ENCODE data around the gene FILIP1L. TPM values are rescaled to one million over a fixed set of nuclear protein-coding genes. Genes with fewer than 3 reads are reported as not detected.

FILIP1L gene
- total and polyA plus RNA-seq, 2 of the 8 experiments (the other 6 are each of a cell fraction or from before 2014, with no cell fraction given), result 0.06 to 0.09 TPM

- no peak for TF ChIP-seq RNF2 (IDR thresholded peaks at IDR 0.05; ENCODE audit: borderline replicate concordance, low read depth, low read length, missing control alignments, poor library complexity, severe bottlenecking)
- TF ChIP-seq RAD21 (IDR thresholded peaks at IDR 0.05 in 1 of 2, conservative IDR thresholded peaks at IDR 0.05 in 1 of 2; ENCODE audit: low read depth in 2 of 2, low read length in 2 of 2), result no peak
- no peak for TF ChIP-seq JUND (IDR thresholded peaks at IDR 0.05; ENCODE audit: low read length)
- TF ChIP-seq CBX5 (IDR thresholded peaks at IDR 0.05; ENCODE audit: low read depth, low read length), result no peak
- no peak for TF ChIP-seq USF2 (IDR thresholded peaks at IDR 0.05; ENCODE audit: low read length)
- no peak for TF ChIP-seq CHD1 (IDR thresholded peaks at IDR 0.05; ENCODE audit: low read depth, low read length)
- no peak for TF ChIP-seq PHF8 (conservative IDR thresholded peaks at IDR 0.05; ENCODE audit: low read depth, low read length)
- no peak for TF ChIP-seq YY1 (IDR thresholded peaks at IDR 0.05; ENCODE audit: low read depth, low read length)
- TF ChIP-seq, protein P1, sequence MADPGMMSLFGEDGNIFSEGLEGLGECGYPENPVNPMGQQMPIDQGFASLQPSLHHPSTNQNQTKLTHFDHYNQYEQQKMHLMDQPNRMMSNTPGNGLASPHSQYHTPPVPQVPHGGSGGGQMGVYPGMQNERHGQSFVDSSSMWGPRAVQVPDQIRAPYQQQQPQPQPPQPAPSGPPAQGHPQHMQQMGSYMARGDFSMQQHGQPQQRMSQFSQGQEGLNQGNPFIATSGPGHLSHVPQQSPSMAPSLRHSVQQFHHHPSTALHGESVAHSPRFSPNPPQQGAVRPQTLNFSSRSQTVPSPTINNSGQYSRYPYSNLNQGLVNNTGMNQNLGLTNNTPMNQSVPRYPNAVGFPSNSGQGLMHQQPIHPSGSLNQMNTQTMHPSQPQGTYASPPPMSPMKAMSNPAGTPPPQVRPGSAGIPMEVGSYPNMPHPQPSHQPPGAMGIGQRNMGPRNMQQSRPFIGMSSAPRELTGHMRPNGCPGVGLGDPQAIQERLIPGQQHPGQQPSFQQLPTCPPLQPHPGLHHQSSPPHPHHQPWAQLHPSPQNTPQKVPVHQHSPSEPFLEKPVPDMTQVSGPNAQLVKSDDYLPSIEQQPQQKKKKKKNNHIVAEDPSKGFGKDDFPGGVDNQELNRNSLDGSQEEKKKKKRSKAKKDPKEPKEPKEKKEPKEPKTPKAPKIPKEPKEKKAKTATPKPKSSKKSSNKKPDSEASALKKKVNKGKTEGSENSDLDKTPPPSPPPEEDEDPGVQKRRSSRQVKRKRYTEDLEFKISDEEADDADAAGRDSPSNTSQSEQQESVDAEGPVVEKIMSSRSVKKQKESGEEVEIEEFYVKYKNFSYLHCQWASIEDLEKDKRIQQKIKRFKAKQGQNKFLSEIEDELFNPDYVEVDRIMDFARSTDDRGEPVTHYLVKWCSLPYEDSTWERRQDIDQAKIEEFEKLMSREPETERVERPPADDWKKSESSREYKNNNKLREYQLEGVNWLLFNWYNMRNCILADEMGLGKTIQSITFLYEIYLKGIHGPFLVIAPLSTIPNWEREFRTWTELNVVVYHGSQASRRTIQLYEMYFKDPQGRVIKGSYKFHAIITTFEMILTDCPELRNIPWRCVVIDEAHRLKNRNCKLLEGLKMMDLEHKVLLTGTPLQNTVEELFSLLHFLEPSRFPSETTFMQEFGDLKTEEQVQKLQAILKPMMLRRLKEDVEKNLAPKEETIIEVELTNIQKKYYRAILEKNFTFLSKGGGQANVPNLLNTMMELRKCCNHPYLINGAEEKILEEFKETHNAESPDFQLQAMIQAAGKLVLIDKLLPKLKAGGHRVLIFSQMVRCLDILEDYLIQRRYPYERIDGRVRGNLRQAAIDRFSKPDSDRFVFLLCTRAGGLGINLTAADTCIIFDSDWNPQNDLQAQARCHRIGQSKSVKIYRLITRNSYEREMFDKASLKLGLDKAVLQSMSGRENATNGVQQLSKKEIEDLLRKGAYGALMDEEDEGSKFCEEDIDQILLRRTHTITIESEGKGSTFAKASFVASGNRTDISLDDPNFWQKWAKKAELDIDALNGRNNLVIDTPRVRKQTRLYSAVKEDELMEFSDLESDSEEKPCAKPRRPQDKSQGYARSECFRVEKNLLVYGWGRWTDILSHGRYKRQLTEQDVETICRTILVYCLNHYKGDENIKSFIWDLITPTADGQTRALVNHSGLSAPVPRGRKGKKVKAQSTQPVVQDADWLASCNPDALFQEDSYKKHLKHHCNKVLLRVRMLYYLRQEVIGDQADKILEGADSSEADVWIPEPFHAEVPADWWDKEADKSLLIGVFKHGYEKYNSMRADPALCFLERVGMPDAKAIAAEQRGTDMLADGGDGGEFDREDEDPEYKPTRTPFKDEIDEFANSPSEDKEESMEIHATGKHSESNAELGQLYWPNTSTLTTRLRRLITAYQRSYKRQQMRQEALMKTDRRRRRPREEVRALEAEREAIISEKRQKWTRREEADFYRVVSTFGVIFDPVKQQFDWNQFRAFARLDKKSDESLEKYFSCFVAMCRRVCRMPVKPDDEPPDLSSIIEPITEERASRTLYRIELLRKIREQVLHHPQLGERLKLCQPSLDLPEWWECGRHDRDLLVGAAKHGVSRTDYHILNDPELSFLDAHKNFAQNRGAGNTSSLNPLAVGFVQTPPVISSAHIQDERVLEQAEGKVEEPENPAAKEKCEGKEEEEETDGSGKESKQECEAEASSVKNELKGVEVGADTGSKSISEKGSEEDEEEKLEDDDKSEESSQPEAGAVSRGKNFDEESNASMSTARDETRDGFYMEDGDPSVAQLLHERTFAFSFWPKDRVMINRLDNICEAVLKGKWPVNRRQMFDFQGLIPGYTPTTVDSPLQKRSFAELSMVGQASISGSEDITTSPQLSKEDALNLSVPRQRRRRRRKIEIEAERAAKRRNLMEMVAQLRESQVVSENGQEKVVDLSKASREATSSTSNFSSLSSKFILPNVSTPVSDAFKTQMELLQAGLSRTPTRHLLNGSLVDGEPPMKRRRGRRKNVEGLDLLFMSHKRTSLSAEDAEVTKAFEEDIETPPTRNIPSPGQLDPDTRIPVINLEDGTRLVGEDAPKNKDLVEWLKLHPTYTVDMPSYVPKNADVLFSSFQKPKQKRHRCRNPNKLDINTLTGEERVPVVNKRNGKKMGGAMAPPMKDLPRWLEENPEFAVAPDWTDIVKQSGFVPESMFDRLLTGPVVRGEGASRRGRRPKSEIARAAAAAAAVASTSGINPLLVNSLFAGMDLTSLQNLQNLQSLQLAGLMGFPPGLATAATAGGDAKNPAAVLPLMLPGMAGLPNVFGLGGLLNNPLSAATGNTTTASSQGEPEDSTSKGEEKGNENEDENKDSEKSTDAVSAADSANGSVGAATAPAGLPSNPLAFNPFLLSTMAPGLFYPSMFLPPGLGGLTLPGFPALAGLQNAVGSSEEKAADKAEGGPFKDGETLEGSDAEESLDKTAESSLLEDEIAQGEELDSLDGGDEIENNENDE (IDR thresholded peaks at IDR 0.05; ENCODE audit: insufficient replicate concordance, low read length), result no peak
Observed at GRCh38 chr3:99990179-99990578, 124.1 kb downstream of the FILIP1L start (continued).

All from H1 (cell line).